Ovary (tissue), 3 donors: ENCODE results near the gene CPTP.

Source experiments
- CTCF ChIP-seq, 3 donors: fragments of 450-650 bp in 2 of 3; fragments of 200-600 bp in 1 of 3; IDR thresholded peaks; one replicate each; pipeline versions ENCODE4 v1.5.1 to v1.8.0; 2016 to 2022; ENCODE audit warnings: antibody characterized with exemption in 3 of 3, mild to moderate bottlenecking in 1 of 3
- EP300 ChIP-seq: sonication (generic); formaldehyde crosslinking; IDR thresholded peaks from one replicate; pipeline ENCODE4 v1.6.1; 2017; ENCODE audit warnings: antibody characterized with exemption
- donor health status: DM: no; HTN: no; CAD: no.

GRCh38 chr1:1298861-1299685, 25.5 kb upstream of the CPTP start:
- TF ChIP-seq CTCF (IDR thresholded peaks at IDR 0.05) (no peak), EP300 (no peak)
